GM12873 (cell line): ENCODE measurements around the gene RPTOR.

Experiments used
- CTCF ChIP-seq: IDR thresholded peaks from 2 replicates; pipeline ENCODE4 v1.5.1; 2012; ENCODE audit warnings: low read depth, mild to moderate bottlenecking, moderate library complexity, low read length, control low read depth; ENCODE audit not compliant: insufficient read depth; ENCODE audit errors: missing control alignments

Gene RPTOR

GRCh38 chr17:80652756-80653330 lies 108.2 kb downstream of the RPTOR start:
- no peak for TF ChIP-seq CTCF

GRCh38 chr17:80653856-80654255 lies 109.2 kb downstream of the RPTOR start:
- no peak for TF ChIP-seq CTCF

GRCh38 chr17:80655608-80656007 lies 111.0 kb downstream of the RPTOR start:
- no peak for TF ChIP-seq CTCF

GRCh38 chr17:80656590-80656989 lies 112.0 kb downstream of the RPTOR start:
- no peak for TF ChIP-seq CTCF

GRCh38 chr17:80657561-80657960 lies 112.9 kb downstream of the RPTOR start:
- no peak for TF ChIP-seq CTCF

GRCh38 chr17:80658821-80659220 lies 114.2 kb downstream of the RPTOR start:
- TF ChIP-seq CTCF: no peak

GRCh38 chr17:80659651-80660050 lies 115.0 kb downstream of the RPTOR start:
- no peak for TF ChIP-seq CTCF
